GM23338 (cell line): ENCODE results near the gene LPP.

Experiments used
- CTCF ChIP-seq, 2 experiments: fragments of 200-600 bp in 1 of 2; sonication (generic) in 1 of 2; conservative IDR thresholded peaks; 2 replicates each; pipeline versions ENCODE4 v1.5.1 to v1.6.1; 2016 to 2017; ENCODE audit warnings: antibody characterized with exemption in 2 of 2, low read depth in 2 of 2, mild to moderate bottlenecking in 2 of 2, moderate library complexity in 1 of 2
- ETS1 ChIP-seq: IDR thresholded peaks from 2 replicates; pipeline ENCODE4 v1.6.1; 2016; ENCODE audit warnings: antibody characterized with exemption
- EZH2 ChIP-seq: fragments of 200-600 bp; sonication (generic); IDR thresholded peaks from one replicate; pipeline ENCODE4 v1.8.0; 2017; ENCODE audit warnings: antibody characterized with exemption, mild to moderate bottlenecking, low read depth; ENCODE audit not compliant: unreplicated experiment
- JUNB ChIP-seq: IDR thresholded peaks from one replicate; pipeline ENCODE4 v1.6.1; 2016; ENCODE audit warnings: antibody characterized with exemption; ENCODE audit not compliant: unreplicated experiment
- POLR2AphosphoS5 ChIP-seq: IDR thresholded peaks from 2 replicates; pipeline ENCODE4 v1.6.1; 2016; ENCODE audit warnings: antibody characterized with exemption, low read depth
- ZNF114 ChIP-seq: fragments of 250-450 bp; sonication (Bioruptor Pico); IDR thresholded peaks from 2 replicates; pipeline ENCODE4 v1.5.0; 2020; ENCODE audit warnings: mild to moderate bottlenecking, moderate library complexity

DNA sequence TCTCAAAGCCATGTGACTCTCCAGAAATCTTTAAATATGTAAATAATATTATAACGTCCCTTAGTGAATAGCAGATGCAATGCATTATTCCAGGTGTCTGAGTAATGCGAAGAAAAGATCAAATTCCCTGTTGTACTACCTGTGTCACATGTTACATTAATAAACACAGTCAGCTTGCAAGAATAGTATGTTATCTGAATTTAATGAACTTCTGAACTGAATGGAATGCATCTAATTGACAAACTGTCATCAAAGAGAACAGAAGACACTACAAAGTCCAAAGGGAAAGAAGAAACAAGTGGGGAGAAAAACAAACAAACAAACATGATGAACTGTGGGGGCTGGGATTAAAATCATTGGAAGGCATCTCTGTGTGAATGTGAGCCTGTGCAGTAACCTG lies 508.8 kb downstream of the LPP start:
- TF ChIP-seq CTCF (conservative IDR thresholded peaks at IDR 0.05; ENCODE audit: low read depth in 2 of 2), result no peak
- TF ChIP-seq POLR2AphosphoS5, result no peak
- no peak for TF ChIP-seq ZNF114 (CRISPR knock-in tag)
- TF ChIP-seq EZH2, result no peak
- TF ChIP-seq JUNB, result no peak
- no peak for TF ChIP-seq ETS1
